ENCODE data around the gene OR51B2. TPM values are rescaled to one million over a fixed set of nuclear protein-coding genes. Genes with fewer than 3 reads are reported as not detected.
A peak's percentile ranks its signal among the peaks of the same experiment; 100 is the strongest.

Gene OR51B2
- total RNA-seq, 2 experiments from 2014 or later, result not detected

DNA sequence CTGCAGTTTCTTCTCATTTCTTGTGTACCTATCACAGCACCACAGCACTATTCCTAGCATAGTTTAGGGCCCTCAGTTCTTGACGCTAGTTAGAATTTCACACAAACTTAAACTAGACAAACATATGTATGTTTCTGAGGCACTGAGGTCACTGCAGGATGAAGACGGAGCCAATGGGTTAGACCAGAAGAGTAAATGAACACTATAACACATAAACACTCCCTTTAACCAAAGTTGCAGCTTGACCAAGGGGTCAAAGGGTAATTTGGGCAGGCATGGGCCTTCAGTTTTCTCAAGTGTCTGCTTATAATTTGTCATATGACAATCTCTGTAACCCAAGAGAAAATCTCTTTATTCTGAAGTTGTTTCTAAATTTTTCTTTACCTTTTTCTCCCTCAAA, 41.5 kb downstream of the OR51B2 start:
- H3K4me3 Mint-ChIP-seq, result no peak overlapping the region
- no peak overlapping the region for H3K27ac Mint-ChIP-seq
- ATAC-seq (no peak), DNase-seq (no peak)
- no peaks in the 10 kb centered on the region for H3K9me3 Mint-ChIP-seq
- TF ChIP-seq CTCF (IDR thresholded peaks at IDR 0.05), result no peak
- ChIA-PET POLR2A (no interaction called here), CTCF (no interaction called here)
- intact Hi-C loops (cut with micrococcal nuclease), result loop anchor here (10.0 kb wide), 1 partner anchor 158 kb away; no protein-coding TSS in a partner anchor
- peaks cover 4% of the 10 kb centered on the region for H3K27me3 Mint-ChIP-seq
- H3K36me3 Mint-ChIP-seq (ENCODE audit: low read depth), result no peaks in the 10 kb centered on the region
- no peaks in the 10 kb centered on the region for H3K4me1 Mint-ChIP-seq (ENCODE audit: low read depth)

DNA sequence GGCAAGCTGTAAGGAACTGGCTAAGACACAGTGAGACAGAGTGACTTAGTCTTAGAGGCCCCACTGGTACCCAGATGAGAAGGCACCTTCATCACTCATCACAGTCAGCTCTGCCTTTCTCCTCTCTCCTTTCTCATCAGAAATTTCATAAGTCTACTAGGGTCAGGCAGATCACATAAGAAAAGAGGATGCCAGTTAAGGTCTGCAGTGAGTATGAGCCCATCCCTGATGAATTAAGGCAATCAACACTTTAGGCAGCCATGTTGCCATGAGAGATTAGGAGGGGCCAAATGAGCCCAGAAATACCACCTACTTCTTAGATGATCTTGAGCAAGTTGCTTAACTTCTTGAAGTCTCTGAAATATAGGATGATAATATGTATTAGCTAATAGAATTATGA, 42.5 kb downstream of the OR51B2 start:
- no peaks in the 10 kb centered on the region for H3K9me3 Mint-ChIP-seq
- peaks cover 4% of the 10 kb centered on the region for H3K27me3 Mint-ChIP-seq
- H3K36me3 Mint-ChIP-seq (ENCODE audit: low read depth), result no peaks in the 10 kb centered on the region
- CTCF ChIA-PET, result no interaction called here
- no peak for ATAC-seq
- no peak for TF ChIP-seq CTCF (IDR thresholded peaks at IDR 0.05)
- no peak overlapping the region for H3K4me3 Mint-ChIP-seq
- no peaks in the 10 kb centered on the region for H3K4me1 Mint-ChIP-seq (ENCODE audit: low read depth)
- H3K27ac Mint-ChIP-seq, result no peak overlapping the region
- no peak for DNase-seq
- intact Hi-C loops (cut with micrococcal nuclease), result loop anchor here (10.0 kb wide), 1 partner anchor 157 kb away; no protein-coding TSS in a partner anchor
- POLR2A ChIA-PET, result no interaction called here

GRCh38 chr11:5280582-5281102, 43.5 kb downstream of the OR51B2 start:
- POLR2A ChIA-PET, result no interaction called here
- DNase-seq (peak; percentile 37), ATAC-seq (peak; percentile 60)
- Mint-ChIP-seq H3K27me3 (peaks cover 3% of the 10 kb centered on the region), H3K36me3 (ENCODE audit: low read depth) (no peaks in the 10 kb centered on the region), H3K9me3 (no peaks in the 10 kb centered on the region), H3K27ac (no peak overlapping the region), H3K4me1 (ENCODE audit: low read depth) (no peaks in the 10 kb centered on the region), H3K4me3 (no peak overlapping the region)
- CTCF ChIA-PET, result interaction anchor here (1.3 kb wide), 1 partner anchor 11 kb away, joined by 3 read pairs; no protein-coding TSS in a partner anchor
- TF ChIP-seq CTCF (IDR thresholded peaks at IDR 0.05), result no peak
- intact Hi-C loops (cut with micrococcal nuclease), result loop anchor here (10.0 kb wide), 1 partner anchor 156 kb away; no protein-coding TSS in a partner anchor

- H3K9me3 Mint-ChIP-seq, result no peaks in the 10 kb centered on the region
- H3K27me3 Mint-ChIP-seq, result peaks cover 3% of the 10 kb centered on the region
- ChIA-PET POLR2A (no interaction called here), CTCF (interaction anchor here (1.3 kb wide), 1 partner anchor 12 kb away, joined by 3 read pairs; no protein-coding TSS in a partner anchor)
- H3K4me3 Mint-ChIP-seq, result no peak overlapping the region
- H3K27ac Mint-ChIP-seq, result no peak overlapping the region
- no peaks in the 10 kb centered on the region for H3K36me3 Mint-ChIP-seq (ENCODE audit: low read depth)
- DNase-seq (no peak), ATAC-seq (no peak)
- H3K4me1 Mint-ChIP-seq (ENCODE audit: low read depth), result no peaks in the 10 kb centered on the region
- intact Hi-C loops (cut with micrococcal nuclease), result loop anchor here (10.0 kb wide), 1 partner anchor 155 kb away; no protein-coding TSS in a partner anchor
- TF ChIP-seq CTCF (IDR thresholded peaks at IDR 0.05), result no peak
Observed at GRCh38 chr11:5279471-5280090, 44.5 kb downstream of the OR51B2 start.

DNA sequence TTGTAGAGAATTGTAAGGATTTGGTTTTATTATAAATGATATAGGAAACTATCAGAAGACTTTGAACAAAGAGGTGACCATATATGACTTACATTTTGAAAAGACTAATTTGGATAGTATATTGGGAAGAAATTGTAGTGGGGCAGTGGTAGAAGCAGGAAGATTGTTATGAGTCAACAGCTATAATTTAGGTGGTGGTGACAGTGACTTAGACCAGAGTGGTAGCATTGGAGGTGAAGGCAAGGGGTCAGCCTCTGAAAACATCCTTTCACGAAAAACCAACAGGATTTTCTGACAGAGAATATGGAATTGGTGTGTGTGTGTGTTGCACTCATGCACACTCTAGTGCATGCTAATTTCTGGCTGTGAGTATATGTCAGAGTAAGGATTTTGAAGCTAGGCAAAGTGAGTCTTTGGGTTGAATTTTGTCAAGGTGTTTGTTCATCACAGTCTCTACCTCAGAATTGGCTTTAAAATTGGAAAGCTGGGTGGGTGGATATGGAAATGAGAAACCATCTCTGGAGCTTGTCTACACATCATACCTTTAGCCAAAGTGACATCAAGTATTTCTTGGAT, 46.2 kb downstream of the OR51B2 start:
- Mint-ChIP-seq H3K27ac (no peak overlapping the region), H3K4me3 (no peak overlapping the region), H3K36me3 (ENCODE audit: low read depth) (no peaks in the 10 kb centered on the region), H3K4me1 (ENCODE audit: low read depth) (no peaks in the 10 kb centered on the region), H3K9me3 (no peaks in the 10 kb centered on the region), H3K27me3 (peaks cover 7% of the 10 kb centered on the region)
- ATAC-seq, result no peak
- TF ChIP-seq CTCF (IDR thresholded peaks at IDR 0.05), result no peak
- intact Hi-C loops (cut with micrococcal nuclease), result no loop called here
- no peak for DNase-seq
- ChIA-PET POLR2A (interaction anchor here (0.7 kb wide), 1 partner anchor 1699 kb away, joined by 3 read pairs; no protein-coding TSS in a partner anchor), CTCF (no interaction called here)
